GM23338 (cell line): ENCODE measurements around the gene CYB5R4. TPM values are rescaled to one million over a fixed set of nuclear protein-coding genes. Genes with fewer than 3 reads are reported as not detected.

Experiments
- ATAC-seq: fragments of 200-7000 bp; cut with Tn5 transposase; 3 replicates; pipeline ENCODE4 v1.9.1; 2020
- DNase-seq: peaks from one replicate; pipeline ENCODE4 v3.0.0-alpha.2; 2015; ENCODE audit warnings: low spot score
- H2AFZ ChIP-seq: fragments of 200-600 bp; sonication (generic); 2 replicates; pipeline ENCODE4 v1.8.0; 2016; ENCODE audit warnings: antibody characterized with exemption, mild to moderate bottlenecking, moderate library complexity
- H3F3A ChIP-seq: fragments of 200-600 bp; sonication (generic); replicated peaks from 2 replicates; pipeline ENCODE4 v1.8.0; 2017; ENCODE audit warnings: antibody characterized with exemption, mixed run types, low read depth
- H3K27ac ChIP-seq: fragments of 200-600 bp; sonication (generic); 2 replicates; pipeline ENCODE4 v1.6.1; 2016; ENCODE audit warnings: low read depth
- H3K27me3 ChIP-seq: fragments of 200-600 bp; sonication (generic); 2 replicates; pipeline ENCODE4 v1.8.0; 2016; ENCODE audit warnings: mild to moderate bottlenecking, mixed run types, moderate library complexity; ENCODE audit not compliant: insufficient read depth
- H3K36me3 ChIP-seq: fragments of 200-600 bp; sonication (generic); 2 replicates; pipeline ENCODE4 v1.8.0; 2016; ENCODE audit warnings: mild to moderate bottlenecking; ENCODE audit not compliant: insufficient read depth
- H3K4me1 ChIP-seq: fragments of 200-600 bp; sonication (generic); 2 replicates; pipeline ENCODE4 v1.8.0; 2016; ENCODE audit warnings: mild to moderate bottlenecking, moderate library complexity; ENCODE audit not compliant: insufficient read depth
- H3K4me2 ChIP-seq: fragments of 200-600 bp; sonication (generic); 2 replicates; pipeline ENCODE4 v1.7.1; 2017; ENCODE audit warnings: mixed run types
- H3K4me3 ChIP-seq: fragments of 200-600 bp; sonication (generic); 2 replicates; pipeline ENCODE4 v1.6.1; 2016; ENCODE audit warnings: mixed run types
- H3K79me2 ChIP-seq: fragments of 200-600 bp; sonication (generic); replicated peaks from 2 replicates; pipeline ENCODE4 v1.8.0; 2017; ENCODE audit warnings: mild to moderate bottlenecking; ENCODE audit not compliant: insufficient read depth
- H3K9me2 ChIP-seq: fragments of 200-600 bp; sonication (generic); 2 replicates; pipeline ENCODE4 v1.8.0; 2017; ENCODE audit not compliant: insufficient read depth
- H4K20me1 ChIP-seq: fragments of 200-600 bp; sonication (generic); replicated peaks from 2 replicates; pipeline ENCODE4 v1.8.0; 2017; ENCODE audit warnings: mild to moderate bottlenecking; ENCODE audit not compliant: insufficient read depth
- H3K27ac Mint-ChIP-seq: 2 replicates; pipeline ENCODE4 v1.8.0; 2020; ENCODE audit warnings: inconsistent platforms, mild to moderate bottlenecking, moderate library complexity, mixed read lengths
- H3K27me3 Mint-ChIP-seq: 3 replicates; pipeline ENCODE4 v1.8.0; 2022; ENCODE audit warnings: low read depth, mild to moderate bottlenecking, moderate library complexity, mixed read lengths, inconsistent platforms; ENCODE audit not compliant: insufficient read depth, poor library complexity
- H3K36me3 Mint-ChIP-seq: 3 replicates; pipeline ENCODE4 v1.8.0; 2021; ENCODE audit warnings: low read depth, mild to moderate bottlenecking, inconsistent platforms, moderate library complexity, mixed read lengths
- H3K4me1 Mint-ChIP-seq: 3 replicates; pipeline ENCODE4 v1.8.0; 2020; ENCODE audit warnings: mild to moderate bottlenecking, inconsistent platforms, mixed read lengths
- H3K4me3 Mint-ChIP-seq: 3 replicates; pipeline ENCODE4 v1.8.0; 2021; ENCODE audit warnings: moderate library complexity, mild to moderate bottlenecking, inconsistent platforms, mixed read lengths
- H3K9me3 Mint-ChIP-seq: 3 replicates; pipeline ENCODE4 v1.8.0; 2020; ENCODE audit warnings: moderate library complexity, mild to moderate bottlenecking, inconsistent platforms, mixed read lengths
- CREB1 ChIP-seq: fragments of 250-450 bp; sonication (Bioruptor Pico); IDR thresholded peaks from 2 replicates; pipeline ENCODE4 v1.5.0; 2020; ENCODE audit warnings: low read depth, mild to moderate bottlenecking, moderate library complexity
- EZH2 ChIP-seq: fragments of 200-600 bp; sonication (generic); IDR thresholded peaks from one replicate; pipeline ENCODE4 v1.8.0; 2017; ENCODE audit warnings: antibody characterized with exemption, mild to moderate bottlenecking, low read depth; ENCODE audit not compliant: unreplicated experiment
- EZH2phosphoT487 ChIP-seq: fragments of 200-600 bp; sonication (generic); IDR thresholded peaks from one replicate; pipeline ENCODE4 v1.8.1; 2018; ENCODE audit warnings: antibody characterized with exemption; ENCODE audit not compliant: unreplicated experiment
- JUNB ChIP-seq: IDR thresholded peaks from one replicate; pipeline ENCODE4 v1.6.1; 2016; ENCODE audit warnings: antibody characterized with exemption; ENCODE audit not compliant: unreplicated experiment
- NANOG ChIP-seq: IDR thresholded peaks from 2 replicates; pipeline ENCODE4 v1.6.1; 2016; ENCODE audit warnings: antibody characterized with exemption, borderline replicate concordance
- POLR2AphosphoS5 ChIP-seq: IDR thresholded peaks from 2 replicates; pipeline ENCODE4 v1.6.1; 2016; ENCODE audit warnings: antibody characterized with exemption, low read depth
- STAT1 ChIP-seq: IDR thresholded peaks from one replicate; pipeline ENCODE4 v1.6.1; 2016; ENCODE audit warnings: antibody characterized with exemption; ENCODE audit not compliant: unreplicated experiment
- ZNF114 ChIP-seq: fragments of 250-450 bp; sonication (Bioruptor Pico); IDR thresholded peaks from 2 replicates; pipeline ENCODE4 v1.5.0; 2020; ENCODE audit warnings: mild to moderate bottlenecking, moderate library complexity
- ZNF331 ChIP-seq: fragments of 250-450 bp; sonication (Bioruptor Pico); IDR thresholded peaks from 2 replicates; pipeline ENCODE4 v1.5.0; 2020; ENCODE audit warnings: low read depth, mild to moderate bottlenecking, moderate library complexity
- polyA plus RNA-seq: library from polyadenylated mRNA; unstranded; fragments of >200 nt; fragmentation: Nextera tagmentation; extraction: Ambion mirVana; gene quantifications from 2 replicates; pipeline ENCODE4 v1.2.1, GENCODE V29; 2016
- total RNA-seq: library from RNA; depleted of rRNA; stranded (reverse); fragments of >200 nt; shearing (Covaris generic); gene quantifications from 2 replicates; pipeline ENCODE4 v1.2.3, GENCODE V29; 2014
- TF ChIP-seq, protein P1 (sequence below): IDR thresholded peaks from 2 replicates; pipeline ENCODE4 v1.6.1; 2016; ENCODE audit warnings: antibody characterized with exemption
- TF ChIP-seq, protein P2 (sequence below): IDR thresholded peaks from one replicate; pipeline ENCODE4 v1.6.1; 2018; ENCODE audit warnings: antibody characterized with exemption; ENCODE audit not compliant: unreplicated experiment
- TF ChIP-seq, protein P3 (sequence below): fragments of 250-450 bp; sonication (Bioruptor Pico); IDR thresholded peaks from 2 replicates; pipeline ENCODE4 v1.5.0; 2020; ENCODE audit warnings: mild to moderate bottlenecking, moderate library complexity
- TF ChIP-seq, protein P4 (sequence below), 2 experiments: fragments of 200-600 bp in 1 of 2; sonication (generic) in 1 of 2; conservative IDR thresholded peaks; 2 replicates each; pipeline versions ENCODE4 v1.5.1 to v1.6.1; 2016 to 2017; ENCODE audit warnings: antibody characterized with exemption in 2 of 2, low read depth in 2 of 2, mild to moderate bottlenecking in 2 of 2, moderate library complexity in 1 of 2

Gene CYB5R4
- total and polyA plus RNA-seq, 2 experiments from 2014 or later = 8.9 to 17.2 TPM

DNA sequence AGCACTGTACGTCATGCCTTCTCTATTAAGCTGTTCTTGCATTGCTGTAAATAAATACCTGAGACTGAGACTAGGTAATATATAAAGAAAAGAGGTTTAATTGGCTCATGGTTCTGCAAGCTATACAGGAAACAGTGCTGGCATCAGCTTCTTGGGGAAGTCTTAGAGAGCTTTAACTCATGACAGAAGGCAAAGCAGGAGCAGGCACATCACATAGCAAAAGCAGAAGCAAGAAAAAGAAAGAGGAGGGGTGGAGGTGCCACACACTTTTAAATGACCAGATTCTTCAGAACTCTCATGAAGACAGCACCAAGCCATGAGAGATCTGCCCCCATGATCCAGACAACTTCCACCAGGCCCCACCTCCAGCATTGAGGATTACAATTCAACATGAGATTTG is 30.1 kb downstream of the CYB5R4 start:
- no peak overlapping the region for H3K27ac Mint-ChIP-seq
- no peaks in the 10 kb centered on the region for H3K27me3 Mint-ChIP-seq
- Histone ChIP-seq H4K20me1 (no peaks in the 10 kb centered on the region), H3F3A (no peaks in the 10 kb centered on the region), H3K4me1 (peaks cover 14% of the 10 kb centered on the region), H3K27me3 (no peaks in the 10 kb centered on the region), H3K79me2 (0 out of 2 replicates have a peak, but pooled peaks cover 15% of the 10 kb centered on the region), H3K36me3 (no peaks in the 10 kb centered on the region), H2AFZ (no peak overlapping the region), H3K9me2 (no peaks in the 10 kb centered on the region), H3K4me2 (no peak overlapping the region), H3K27ac (no peak overlapping the region), H3K4me3 (no peak overlapping the region)
- H3K4me3 Mint-ChIP-seq = no peak overlapping the region
- H3K4me1 Mint-ChIP-seq = peaks cover 3% of the 10 kb centered on the region
- no peak for TF ChIP-seq CREB1 (CRISPR knock-in tag)
- TF ChIP-seq, protein P1, sequence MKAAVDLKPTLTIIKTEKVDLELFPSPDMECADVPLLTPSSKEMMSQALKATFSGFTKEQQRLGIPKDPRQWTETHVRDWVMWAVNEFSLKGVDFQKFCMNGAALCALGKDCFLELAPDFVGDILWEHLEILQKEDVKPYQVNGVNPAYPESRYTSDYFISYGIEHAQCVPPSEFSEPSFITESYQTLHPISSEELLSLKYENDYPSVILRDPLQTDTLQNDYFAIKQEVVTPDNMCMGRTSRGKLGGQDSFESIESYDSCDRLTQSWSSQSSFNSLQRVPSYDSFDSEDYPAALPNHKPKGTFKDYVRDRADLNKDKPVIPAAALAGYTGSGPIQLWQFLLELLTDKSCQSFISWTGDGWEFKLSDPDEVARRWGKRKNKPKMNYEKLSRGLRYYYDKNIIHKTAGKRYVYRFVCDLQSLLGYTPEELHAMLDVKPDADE = no peak
- no peak for TF ChIP-seq ZNF331 (CRISPR knock-in tag)
- TF ChIP-seq, protein P2, sequence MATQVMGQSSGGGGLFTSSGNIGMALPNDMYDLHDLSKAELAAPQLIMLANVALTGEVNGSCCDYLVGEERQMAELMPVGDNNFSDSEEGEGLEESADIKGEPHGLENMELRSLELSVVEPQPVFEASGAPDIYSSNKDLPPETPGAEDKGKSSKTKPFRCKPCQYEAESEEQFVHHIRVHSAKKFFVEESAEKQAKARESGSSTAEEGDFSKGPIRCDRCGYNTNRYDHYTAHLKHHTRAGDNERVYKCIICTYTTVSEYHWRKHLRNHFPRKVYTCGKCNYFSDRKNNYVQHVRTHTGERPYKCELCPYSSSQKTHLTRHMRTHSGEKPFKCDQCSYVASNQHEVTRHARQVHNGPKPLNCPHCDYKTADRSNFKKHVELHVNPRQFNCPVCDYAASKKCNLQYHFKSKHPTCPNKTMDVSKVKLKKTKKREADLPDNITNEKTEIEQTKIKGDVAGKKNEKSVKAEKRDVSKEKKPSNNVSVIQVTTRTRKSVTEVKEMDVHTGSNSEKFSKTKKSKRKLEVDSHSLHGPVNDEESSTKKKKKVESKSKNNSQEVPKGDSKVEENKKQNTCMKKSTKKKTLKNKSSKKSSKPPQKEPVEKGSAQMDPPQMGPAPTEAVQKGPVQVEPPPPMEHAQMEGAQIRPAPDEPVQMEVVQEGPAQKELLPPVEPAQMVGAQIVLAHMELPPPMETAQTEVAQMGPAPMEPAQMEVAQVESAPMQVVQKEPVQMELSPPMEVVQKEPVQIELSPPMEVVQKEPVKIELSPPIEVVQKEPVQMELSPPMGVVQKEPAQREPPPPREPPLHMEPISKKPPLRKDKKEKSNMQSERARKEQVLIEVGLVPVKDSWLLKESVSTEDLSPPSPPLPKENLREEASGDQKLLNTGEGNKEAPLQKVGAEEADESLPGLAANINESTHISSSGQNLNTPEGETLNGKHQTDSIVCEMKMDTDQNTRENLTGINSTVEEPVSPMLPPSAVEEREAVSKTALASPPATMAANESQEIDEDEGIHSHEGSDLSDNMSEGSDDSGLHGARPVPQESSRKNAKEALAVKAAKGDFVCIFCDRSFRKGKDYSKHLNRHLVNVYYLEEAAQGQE = no peak
- TF ChIP-seq EZH2phosphoT487 = no peak
- no peak for TF ChIP-seq STAT1
- TF ChIP-seq ZNF114 = no peak
- no peak for TF ChIP-seq POLR2AphosphoS5
- TF ChIP-seq NANOG = no peak
- TF ChIP-seq, protein P3, sequence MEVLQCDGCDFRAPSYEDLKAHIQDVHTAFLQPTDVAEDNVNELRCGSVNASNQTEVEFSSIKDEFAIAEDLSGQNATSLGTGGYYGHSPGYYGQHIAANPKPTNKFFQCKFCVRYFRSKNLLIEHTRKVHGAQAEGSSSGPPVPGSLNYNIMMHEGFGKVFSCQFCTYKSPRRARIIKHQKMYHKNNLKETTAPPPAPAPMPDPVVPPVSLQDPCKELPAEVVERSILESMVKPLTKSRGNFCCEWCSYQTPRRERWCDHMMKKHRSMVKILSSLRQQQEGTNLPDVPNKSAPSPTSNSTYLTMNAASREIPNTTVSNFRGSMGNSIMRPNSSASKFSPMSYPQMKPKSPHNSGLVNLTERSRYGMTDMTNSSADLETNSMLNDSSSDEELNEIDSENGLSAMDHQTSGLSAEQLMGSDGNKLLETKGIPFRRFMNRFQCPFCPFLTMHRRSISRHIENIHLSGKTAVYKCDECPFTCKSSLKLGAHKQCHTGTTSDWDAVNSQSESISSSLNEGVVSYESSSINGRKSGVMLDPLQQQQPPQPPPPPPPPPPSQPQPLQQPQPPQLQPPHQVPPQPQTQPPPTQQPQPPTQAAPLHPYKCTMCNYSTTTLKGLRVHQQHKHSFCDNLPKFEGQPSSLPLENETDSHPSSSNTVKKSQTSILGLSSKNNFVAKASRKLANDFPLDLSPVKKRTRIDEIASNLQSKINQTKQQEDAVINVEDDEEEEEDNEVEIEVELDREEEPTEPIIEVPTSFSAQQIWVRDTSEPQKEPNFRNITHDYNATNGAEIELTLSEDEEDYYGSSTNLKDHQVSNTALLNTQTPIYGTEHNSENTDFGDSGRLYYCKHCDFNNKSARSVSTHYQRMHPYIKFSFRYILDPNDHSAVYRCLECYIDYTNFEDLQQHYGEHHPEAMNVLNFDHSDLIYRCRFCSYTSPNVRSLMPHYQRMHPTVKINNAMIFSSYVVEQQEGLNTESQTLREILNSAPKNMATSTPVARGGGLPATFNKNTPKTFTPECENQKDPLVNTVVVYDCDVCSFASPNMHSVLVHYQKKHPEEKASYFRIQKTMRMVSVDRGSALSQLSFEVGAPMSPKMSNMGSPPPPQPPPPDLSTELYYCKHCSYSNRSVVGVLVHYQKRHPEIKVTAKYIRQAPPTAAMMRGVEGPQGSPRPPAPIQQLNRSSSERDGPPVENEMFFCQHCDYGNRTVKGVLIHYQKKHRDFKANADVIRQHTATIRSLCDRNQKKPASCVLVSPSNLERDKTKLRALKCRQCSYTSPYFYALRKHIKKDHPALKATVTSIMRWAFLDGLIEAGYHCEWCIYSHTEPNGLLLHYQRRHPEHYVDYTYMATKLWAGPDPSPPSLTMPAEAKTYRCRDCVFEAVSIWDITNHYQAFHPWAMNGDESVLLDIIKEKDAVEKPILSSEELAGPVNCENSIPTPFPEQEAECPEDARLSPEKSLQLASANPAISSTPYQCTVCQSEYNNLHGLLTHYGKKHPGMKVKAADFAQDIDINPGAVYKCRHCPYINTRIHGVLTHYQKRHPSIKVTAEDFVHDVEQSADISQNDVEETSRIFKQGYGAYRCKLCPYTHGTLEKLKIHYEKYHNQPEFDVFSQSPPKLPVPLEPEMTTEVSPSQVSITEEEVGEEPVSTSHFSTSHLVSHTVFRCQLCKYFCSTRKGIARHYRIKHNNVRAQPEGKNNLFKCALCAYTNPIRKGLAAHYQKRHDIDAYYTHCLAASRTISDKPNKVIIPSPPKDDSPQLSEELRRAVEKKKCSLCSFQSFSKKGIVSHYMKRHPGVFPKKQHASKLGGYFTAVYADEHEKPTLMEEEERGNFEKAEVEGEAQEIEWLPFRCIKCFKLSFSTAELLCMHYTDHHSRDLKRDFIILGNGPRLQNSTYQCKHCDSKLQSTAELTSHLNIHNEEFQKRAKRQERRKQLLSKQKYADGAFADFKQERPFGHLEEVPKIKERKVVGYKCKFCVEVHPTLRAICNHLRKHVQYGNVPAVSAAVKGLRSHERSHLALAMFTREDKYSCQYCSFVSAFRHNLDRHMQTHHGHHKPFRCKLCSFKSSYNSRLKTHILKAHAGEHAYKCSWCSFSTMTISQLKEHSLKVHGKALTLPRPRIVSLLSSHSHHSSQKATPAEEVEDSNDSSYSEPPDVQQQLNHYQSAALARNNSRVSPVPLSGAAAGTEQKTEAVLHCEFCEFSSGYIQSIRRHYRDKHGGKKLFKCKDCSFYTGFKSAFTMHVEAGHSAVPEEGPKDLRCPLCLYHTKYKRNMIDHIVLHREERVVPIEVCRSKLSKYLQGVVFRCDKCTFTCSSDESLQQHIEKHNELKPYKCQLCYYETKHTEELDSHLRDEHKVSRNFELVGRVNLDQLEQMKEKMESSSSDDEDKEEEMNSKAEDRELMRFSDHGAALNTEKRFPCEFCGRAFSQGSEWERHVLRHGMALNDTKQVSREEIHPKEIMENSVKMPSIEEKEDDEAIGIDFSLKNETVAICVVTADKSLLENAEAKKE (CRISPR knock-in tag) = no peak
- no peak for TF ChIP-seq EZH2
- TF ChIP-seq, protein P4, sequence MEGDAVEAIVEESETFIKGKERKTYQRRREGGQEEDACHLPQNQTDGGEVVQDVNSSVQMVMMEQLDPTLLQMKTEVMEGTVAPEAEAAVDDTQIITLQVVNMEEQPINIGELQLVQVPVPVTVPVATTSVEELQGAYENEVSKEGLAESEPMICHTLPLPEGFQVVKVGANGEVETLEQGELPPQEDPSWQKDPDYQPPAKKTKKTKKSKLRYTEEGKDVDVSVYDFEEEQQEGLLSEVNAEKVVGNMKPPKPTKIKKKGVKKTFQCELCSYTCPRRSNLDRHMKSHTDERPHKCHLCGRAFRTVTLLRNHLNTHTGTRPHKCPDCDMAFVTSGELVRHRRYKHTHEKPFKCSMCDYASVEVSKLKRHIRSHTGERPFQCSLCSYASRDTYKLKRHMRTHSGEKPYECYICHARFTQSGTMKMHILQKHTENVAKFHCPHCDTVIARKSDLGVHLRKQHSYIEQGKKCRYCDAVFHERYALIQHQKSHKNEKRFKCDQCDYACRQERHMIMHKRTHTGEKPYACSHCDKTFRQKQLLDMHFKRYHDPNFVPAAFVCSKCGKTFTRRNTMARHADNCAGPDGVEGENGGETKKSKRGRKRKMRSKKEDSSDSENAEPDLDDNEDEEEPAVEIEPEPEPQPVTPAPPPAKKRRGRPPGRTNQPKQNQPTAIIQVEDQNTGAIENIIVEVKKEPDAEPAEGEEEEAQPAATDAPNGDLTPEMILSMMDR (conservative IDR thresholded peaks at IDR 0.05; ENCODE audit: low read depth in 2 of 2) = no peak
- TF ChIP-seq JUNB = no peak
- H3K9me3 Mint-ChIP-seq = no peaks in the 10 kb centered on the region
- ATAC-seq (no peak), DNase-seq (no peak)
- H3K36me3 Mint-ChIP-seq = no peaks in the 10 kb centered on the region
